Ishikawa (cell line): ENCODE data around the gene GRID2IP.

Source experiments
- CEBPB ChIP-seq: IDR thresholded peaks from 2 replicates; pipeline ENCODE4 v1.6.1; 2012
- CREB1 ChIP-seq: IDR thresholded peaks from 2 replicates; pipeline ENCODE4 v1.6.1; 2012; ENCODE audit warnings: low read depth
- EGR1 ChIP-seq: IDR thresholded peaks from 2 replicates; pipeline ENCODE4 v1.6.1; 2012
- EP300 ChIP-seq: IDR thresholded peaks from 2 replicates; pipeline ENCODE4 v1.6.1; 2012; ENCODE audit warnings: borderline replicate concordance
- FOXM1 ChIP-seq: IDR thresholded peaks from 2 replicates; pipeline ENCODE4 v1.6.1; 2012; ENCODE audit warnings: low read depth, borderline replicate concordance
- MAX ChIP-seq: IDR thresholded peaks from 2 replicates; pipeline ENCODE4 v1.6.1; 2012
- NFIC ChIP-seq: IDR thresholded peaks from 2 replicates; pipeline ENCODE4 v1.6.1; 2012
- RAD21 ChIP-seq: IDR thresholded peaks from 2 replicates; pipeline ENCODE4 v1.6.1; 2012; ENCODE audit warnings: low read depth
- REST ChIP-seq: IDR thresholded peaks from 2 replicates; pipeline ENCODE4 v1.6.1; 2012; ENCODE audit warnings: low read depth, mild to moderate bottlenecking
- TAF1 ChIP-seq: IDR thresholded peaks from 2 replicates; pipeline ENCODE4 v1.6.1; 2012; ENCODE audit warnings: low read depth, mild to moderate bottlenecking
- TCF12 ChIP-seq: IDR thresholded peaks from 2 replicates; pipeline ENCODE4 v1.6.1; 2012; ENCODE audit warnings: low read depth
- TEAD4 ChIP-seq: IDR thresholded peaks from 2 replicates; pipeline ENCODE4 v1.6.1; 2012
- USF1 ChIP-seq: IDR thresholded peaks from 2 replicates; pipeline ENCODE4 v1.6.1; 2012
- YY1 ChIP-seq: IDR thresholded peaks from 2 replicates; pipeline ENCODE4 v1.6.1; 2012; ENCODE audit warnings: low read depth
- ZBTB7A ChIP-seq: IDR thresholded peaks from 2 replicates; pipeline ENCODE4 v1.6.1; 2012; ENCODE audit warnings: low read depth

The GRID2IP gene

GRCh38 chr7:6489612-6490011 lies 61.6 kb downstream of the GRID2IP start:
- no peak for TF ChIP-seq USF1
- TF ChIP-seq FOXM1: no peak
- no peak for TF ChIP-seq ZBTB7A
- no peak for TF ChIP-seq CEBPB
- TF ChIP-seq YY1: no peak
- no peak for TF ChIP-seq REST
- no peak for TF ChIP-seq CREB1
- no peak for TF ChIP-seq RAD21
- no peak for TF ChIP-seq MAX
- no peak for TF ChIP-seq EP300
- no peak for TF ChIP-seq TAF1
- TF ChIP-seq TEAD4: no peak
- no peak for TF ChIP-seq TCF12
- no peak for TF ChIP-seq EGR1

GRCh38 chr7:6487184-6487545 lies 64.1 kb downstream of the GRID2IP start:
- TF ChIP-seq REST (no peak), TAF1 (no peak), TEAD4 (no peak), USF1 (no peak), CREB1 (no peak), MAX (no peak), FOXM1 (no peak), YY1 (no peak), EP300 (no peak), EGR1 (no peak), TCF12 (no peak), NFIC (no peak), CEBPB (no peak), RAD21 (no peak)

- TF ChIP-seq YY1: no peak
- TF ChIP-seq TCF12: no peak
- TF ChIP-seq EP300: no peak
- no peak for TF ChIP-seq ZBTB7A
- TF ChIP-seq FOXM1: no peak
- TF ChIP-seq TEAD4: no peak
- TF ChIP-seq MAX: no peak
- no peak for TF ChIP-seq TAF1
- no peak for TF ChIP-seq RAD21
- no peak for TF ChIP-seq REST
- no peak for TF ChIP-seq USF1
These were observed 64.7 kb downstream of the GRID2IP start for GRCh38 chr7:6486438-6487183.

- TF ChIP-seq REST (no peak), RAD21 (no peak), TAF1 (no peak), MAX (no peak), USF1 (no peak), CREB1 (no peak), FOXM1 (no peak), TCF12 (no peak), YY1 (no peak), EGR1 (no peak), CEBPB (no peak), ZBTB7A (no peak), EP300 (no peak), NFIC (no peak), TEAD4 (no peak)
These were observed 68.5 kb downstream of the GRID2IP start for GRCh38 chr7:6482743-6483119.
